DMS53 (cell line): ENCODE results near the gene CD27.

Source experiments
- DNase-seq: peaks from one replicate; lab custom pipeline; 2025; lab: John Stamatoyannopoulos, UW

Gene CD27

DNA sequence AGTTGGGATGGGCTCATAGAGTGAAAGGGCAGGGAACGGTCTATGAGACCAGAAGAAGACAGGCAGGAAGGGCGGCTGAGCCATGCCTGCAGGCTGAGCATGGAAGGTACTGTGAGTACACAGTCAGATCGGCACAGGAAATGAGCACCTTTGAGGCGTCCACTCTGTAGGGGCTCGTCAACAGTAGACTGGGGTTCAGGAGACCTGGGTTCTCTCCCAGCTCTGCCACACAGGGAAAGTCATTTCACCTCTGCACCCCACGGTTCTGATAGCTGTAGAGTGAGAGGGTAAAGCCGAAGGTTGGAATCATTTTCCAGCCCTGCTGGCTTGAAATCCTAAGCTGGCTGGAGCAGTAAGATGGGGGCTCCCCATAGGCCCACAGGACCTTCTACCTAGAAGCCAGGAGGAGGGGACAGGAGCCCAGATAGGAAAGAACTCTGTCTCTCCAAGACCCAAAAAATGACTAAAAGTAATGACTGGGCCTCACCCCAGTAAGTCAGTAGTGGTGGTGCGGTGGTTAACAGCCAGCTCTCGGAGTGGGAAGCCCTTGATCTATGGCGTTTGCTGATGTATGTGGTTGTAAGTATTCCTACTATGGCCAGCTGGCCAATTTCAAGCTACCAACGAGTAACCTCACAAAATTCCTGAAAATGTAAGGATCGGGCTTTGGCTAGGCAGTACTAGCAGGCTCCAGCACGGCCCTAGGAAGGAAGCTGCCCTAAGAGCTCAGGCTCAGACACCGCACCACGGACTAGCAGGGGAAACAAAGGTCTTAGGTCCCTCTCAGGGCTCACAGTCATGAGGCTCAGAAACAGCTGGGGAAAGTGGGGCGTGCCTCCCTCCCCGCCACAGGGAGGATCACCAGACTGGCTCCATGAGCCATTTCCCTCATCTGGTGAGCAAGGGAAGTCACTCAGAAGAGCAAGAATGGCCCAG lies 10.3 kb upstream of the CD27 start:
- DNase-seq, result no peak

DNA sequence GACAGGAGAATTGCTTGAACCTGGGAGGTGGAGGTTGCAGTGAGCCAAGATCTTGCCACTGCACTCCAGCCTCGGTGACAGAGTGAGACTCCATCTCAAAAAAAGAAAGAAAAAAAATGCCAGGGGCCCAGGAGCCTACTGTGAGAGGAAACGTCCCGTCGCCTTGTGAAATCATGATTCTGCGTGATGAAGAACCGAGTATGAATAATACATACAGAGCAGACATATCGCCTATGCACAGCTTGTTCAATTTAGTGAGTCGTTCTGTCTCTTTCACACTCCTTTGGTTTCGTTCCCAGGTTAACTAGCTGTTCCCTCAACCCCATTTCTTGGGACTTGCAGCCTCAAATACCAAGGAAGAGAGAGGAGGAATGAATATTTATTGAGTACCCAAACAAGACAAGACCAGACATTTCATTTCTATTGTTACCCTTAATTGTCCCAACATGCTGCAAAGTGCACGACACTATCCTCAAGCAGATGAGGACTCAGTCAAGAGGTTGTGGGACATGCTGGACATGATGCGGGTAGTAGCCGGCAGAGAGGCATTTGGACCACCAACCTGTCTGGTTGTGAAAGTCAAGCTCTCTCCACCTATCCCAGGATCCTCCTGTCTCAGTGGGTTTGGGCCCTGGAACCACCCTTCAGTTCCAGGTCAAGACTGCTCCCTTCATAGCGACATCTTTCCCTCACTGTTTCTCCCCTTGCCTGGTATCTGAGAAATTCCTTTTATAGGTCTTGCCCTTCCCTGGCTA lies 8.6 kb upstream of the CD27 start:
- DNase-seq, result no peak

- no peak for DNase-seq
These were observed 7.2 kb upstream of the CD27 start for GRCh38 chr12:6437586-6437985.

DNA sequence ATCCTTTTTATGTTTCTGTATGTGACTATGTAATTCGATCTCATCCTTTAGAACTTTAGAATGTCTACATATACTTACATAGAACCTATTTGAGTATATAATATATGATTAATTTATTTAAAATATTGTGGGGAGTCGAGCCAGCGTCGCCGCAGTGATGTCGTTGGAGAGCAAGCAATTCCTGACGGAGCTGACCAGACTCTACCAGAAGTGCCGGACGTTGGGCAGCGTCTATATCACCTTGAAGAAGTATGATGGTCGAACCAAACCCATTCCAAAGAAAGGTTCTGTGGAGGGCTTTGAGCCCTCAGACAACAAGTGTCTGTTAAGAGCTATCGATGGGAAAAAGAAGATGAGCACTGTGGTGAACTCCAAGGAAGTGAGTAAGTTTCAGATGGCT lies 6.4 kb upstream of the CD27 start:
- DNase-seq, result no peak

GRCh38 chr12:6440391-6440790 lies 4.4 kb upstream of the CD27 start:
- no peak for DNase-seq

DNA sequence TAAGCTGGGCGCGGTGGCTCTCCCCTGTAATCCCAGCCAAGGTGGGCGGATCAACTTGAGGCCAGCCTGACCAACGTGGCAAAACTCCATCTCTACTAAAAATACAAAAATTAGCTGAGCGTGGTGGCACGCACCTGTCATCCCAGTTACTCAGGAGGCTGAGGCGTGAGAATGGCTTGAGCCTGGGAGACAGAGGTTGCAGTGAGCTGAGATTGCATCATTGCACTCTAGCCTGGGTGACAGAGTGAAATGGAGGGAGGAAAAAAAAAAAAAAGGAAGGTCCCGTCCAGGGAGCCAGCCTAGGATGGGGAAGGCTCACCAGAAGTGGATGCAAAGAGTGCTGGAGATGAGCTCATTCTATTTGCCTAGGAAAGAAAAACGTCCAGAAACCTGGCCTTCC lies 1.9 kb upstream of the CD27 start:
- DNase-seq, result no peak

DNA sequence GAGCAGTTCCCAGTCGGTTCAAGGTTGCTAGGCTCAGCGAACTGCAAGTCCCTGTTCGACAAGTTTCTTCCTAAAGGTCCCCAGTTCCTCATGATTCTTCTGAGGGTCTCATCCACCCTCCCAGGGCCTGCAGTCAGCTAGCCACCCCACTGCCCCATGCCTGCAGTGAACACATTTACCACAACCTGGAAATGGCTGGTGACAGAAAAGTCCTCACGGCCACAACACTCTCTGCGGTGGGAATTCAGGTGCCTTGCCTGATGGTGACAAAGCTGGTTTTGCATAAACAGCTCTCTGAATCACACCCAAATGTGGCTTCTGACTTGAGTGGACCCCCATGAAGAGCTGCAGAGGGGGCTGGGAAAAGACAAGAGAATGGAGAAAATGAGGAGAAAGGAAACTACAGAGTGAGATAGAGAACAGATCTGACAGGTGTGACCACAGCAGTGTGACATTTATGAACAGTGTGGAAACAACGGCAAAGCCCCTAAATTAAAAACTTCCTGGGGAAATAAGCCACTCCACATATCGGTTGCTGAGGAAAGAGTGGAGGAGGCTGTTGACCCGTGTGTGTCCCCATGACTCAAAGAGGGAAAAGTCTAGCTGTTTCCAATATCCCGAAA lies 1.3 kb upstream of the CD27 start:
- no peak for DNase-seq

GRCh38 chr12:6444031-6444430 lies 724 bp upstream of the CD27 start:
- no peak for DNase-seq

DNA sequence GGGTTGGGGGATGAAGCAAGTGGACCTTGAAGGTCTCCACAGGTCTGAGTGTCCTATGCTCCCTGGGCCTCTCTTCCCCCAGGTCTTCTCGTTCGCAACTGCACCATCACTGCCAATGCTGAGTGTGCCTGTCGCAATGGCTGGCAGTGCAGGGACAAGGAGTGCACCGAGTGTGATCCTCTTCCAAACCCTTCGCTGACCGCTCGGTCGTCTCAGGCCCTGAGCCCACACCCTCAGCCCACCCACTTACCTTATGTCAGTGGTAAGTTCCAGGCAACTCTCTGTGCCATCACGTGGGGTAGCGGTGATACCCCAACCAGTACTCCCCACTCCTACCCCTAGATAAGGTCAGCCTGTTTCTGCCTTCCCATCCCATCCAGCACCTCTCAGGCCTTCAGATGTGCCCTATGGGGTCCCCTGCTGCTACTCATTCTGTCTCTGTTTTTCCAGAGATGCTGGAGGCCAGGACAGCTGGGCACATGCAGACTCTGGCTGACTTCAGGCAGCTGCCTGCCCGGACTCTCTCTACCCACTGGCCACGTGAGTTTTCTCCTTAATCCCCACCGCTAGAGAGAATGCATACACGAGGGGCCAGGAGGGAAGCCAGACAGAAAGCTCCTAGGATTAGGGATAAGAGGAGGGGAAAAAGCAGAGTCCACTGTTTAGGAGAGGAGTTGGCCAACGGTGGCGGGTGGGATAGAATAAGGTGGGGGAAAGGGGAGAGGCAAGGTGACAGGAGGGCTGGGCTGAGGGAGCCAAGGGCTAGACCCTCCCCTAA lies 5.5 kb downstream of the CD27 start:
- DNase-seq, result no peak

DNA sequence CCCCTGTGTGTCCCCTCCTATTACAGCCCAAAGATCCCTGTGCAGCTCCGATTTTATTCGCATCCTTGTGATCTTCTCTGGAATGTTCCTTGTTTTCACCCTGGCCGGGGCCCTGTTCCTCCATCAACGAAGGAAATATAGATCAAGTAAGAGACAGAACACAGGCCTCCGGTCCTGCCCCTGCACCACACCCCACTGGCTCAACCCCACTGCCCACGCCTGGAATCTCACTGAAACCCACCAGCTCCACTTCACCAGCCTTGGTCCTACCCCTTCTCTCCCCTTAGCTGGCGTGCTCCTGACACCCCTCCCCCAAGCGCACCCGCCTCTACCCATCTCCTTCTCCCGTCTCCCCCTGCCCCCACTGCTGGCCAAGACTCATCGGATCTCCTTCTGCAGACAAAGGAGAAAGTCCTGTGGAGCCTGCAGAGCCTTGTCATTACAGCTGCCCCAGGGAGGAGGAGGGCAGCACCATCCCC lies 6.2 kb downstream of the CD27 start:
- DNase-seq, result no peak

DNA sequence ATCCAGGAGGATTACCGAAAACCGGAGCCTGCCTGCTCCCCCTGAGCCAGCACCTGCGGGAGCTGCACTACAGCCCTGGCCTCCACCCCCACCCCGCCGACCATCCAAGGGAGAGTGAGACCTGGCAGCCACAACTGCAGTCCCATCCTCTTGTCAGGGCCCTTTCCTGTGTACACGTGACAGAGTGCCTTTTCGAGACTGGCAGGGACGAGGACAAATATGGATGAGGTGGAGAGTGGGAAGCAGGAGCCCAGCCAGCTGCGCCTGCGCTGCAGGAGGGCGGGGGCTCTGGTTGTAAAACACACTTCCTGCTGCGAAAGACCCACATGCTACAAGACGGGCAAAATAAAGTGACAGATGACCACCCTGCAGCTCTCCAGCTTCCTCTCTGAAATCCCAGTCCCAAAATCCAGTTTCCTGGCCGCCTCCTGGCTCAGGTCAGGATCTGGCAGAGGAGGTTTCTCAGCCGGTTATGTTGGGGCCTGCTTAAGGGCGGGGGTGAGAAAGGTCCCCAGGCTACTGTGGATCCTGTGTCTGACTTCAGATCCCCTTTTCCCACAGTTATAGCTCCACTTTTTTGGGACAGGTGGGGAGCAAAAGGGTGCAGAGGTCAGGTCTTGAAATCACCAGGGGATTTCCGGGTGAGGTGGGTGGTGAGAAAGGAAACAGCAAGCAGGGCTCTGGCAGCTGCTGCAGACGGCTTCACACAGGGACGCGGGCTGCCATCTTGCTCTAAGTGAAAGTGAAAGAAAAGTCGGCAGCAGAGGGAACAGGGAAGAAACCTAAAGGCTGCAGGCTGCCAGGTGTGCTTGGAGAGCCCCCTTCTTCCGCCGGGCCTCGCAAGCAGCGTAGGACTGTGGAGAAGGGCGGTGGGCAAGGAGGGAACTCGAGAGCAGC lies 6.8 kb downstream of the CD27 start, which contains the start of gene TAPBPL:
TSS of gene TAPBPL (plus strand) at position 695 of the 897 bp plus-strand sequence. CDS start 207 bp downstream, outside the sequence.
- DNase-seq, result peak; percentile 99

DNA sequence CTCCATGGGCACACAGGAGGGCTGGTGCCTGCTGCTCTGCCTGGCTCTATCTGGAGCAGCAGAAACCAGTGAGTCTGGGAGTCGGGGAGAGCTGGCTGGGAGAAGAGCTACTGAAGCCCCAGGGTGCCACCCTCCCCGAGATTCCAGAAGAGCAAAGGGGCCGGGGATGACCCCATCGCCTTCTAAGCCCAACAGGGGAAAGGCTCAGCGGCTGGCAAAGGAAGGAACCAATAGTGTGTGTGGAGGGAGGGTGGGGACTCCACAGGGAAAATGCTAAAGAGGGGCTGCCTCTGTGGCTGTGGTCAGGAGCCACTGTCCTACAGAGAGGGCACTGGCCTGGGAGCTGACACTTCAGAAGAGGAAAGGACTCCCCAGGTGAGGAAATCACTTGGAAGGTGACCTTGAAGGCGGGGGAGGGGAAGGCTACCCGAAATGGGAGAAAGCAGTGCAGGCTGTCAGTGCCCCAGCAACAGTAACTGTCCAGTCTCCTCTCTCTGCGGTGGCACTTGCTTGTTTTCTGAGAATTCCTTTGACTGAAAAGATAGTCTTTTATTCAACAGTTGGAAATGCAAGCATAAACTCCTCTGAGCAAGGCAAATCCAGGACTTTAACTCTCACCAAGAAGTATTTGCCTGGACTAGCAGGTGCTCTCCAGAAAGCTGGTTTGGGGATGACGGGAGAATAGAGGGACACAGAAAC lies 7.6 kb downstream of the CD27 start:
- peak; percentile 78 for DNase-seq

GRCh38 chr12:6452944-6453630 lies 8.3 kb downstream of the CD27 start:
- no peak for DNase-seq

- no peak for DNase-seq
These were observed 12.6 kb downstream of the CD27 start for GRCh38 chr12:6457220-6457945.

- DNase-seq, result no peak
These were observed 13.7 kb downstream of the CD27 start for GRCh38 chr12:6458281-6459003.

- DNase-seq, result no peak
These were observed 14.2 kb downstream of the CD27 start for GRCh38 chr12:6459004-6459337.

DNA sequence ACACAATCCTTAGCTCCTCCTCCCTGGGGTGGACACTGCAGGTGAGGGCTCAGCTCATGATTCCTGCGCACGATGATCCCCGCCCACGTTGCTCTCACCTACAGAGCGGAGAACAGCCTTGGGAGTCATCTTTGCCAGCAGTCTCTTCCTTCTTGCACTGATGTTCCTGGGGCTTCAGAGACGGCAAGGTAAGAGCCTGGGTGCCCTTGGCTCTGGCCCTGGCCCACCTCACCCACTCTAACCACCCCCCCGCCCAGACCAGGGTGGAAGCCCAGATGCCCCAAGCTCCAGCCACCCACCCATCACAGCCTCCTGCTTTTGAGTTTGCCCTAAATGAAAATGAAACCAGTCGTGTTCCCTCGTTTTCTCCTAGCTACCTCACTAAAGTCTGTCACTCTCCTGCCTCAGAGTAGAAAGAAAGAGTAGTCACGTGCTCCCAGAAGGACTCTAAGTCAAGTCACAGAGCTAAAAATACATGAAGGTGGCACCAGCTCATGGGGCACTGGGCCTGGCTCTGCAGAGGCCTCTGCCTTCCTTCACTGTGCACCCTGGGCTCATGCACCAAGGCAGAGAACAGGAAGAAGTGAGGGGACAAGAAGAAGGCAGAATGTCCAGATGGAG lies 16.1 kb downstream of the CD27 start:
- no peak for DNase-seq
